Ascending aorta (tissue), 2 donors: ENCODE measurements around the gene MYH2. TPM values are rescaled to one million over a fixed set of nuclear protein-coding genes. Genes with fewer than 3 reads are reported as not detected.

Source experiments
- DNase-seq, 2 donors: peaks; one replicate each; pipeline ENCODE4 v3.0.0-alpha.2; 2019; ENCODE audit warnings: low spot score in 2 of 2
- H3K27ac ChIP-seq, 2 donors: fragments of 200-600 bp; sonication (generic); one replicate each; pipeline ENCODE4 v1.5.1; 2016 to 2017; ENCODE audit warnings: mild to moderate bottlenecking in 1 of 2
- H3K27me3 ChIP-seq: fragments of 200-600 bp; sonication (generic); one replicate; pipeline ENCODE4 v1.5.1; 2017
- H3K36me3 ChIP-seq, 2 donors: fragments of 200-600 bp; sonication (generic); one replicate each; pipeline ENCODE4 v1.5.1; 2016
- H3K4me1 ChIP-seq, 2 donors: fragments of 200-600 bp; sonication (generic); one replicate each; pipeline ENCODE4 v1.5.1; 2016 to 2017; ENCODE audit warnings: mild to moderate bottlenecking in 1 of 2
- H3K4me3 ChIP-seq, 2 donors: fragments of 200-600 bp; sonication (generic); one replicate each; pipeline ENCODE4 v1.5.1; 2016 to 2017; ENCODE audit warnings: mild to moderate bottlenecking in 1 of 2
- H3K9me3 ChIP-seq, 2 donors: fragments of 200-600 bp; sonication (generic); one replicate each; pipeline ENCODE4 v1.5.1; 2016
- CTCF ChIP-seq, 3 experiments: fragments of 200-600 bp in 2 of 3; fragments of 450-650 bp in 1 of 3; sonication (generic) in 2 of 3; IDR thresholded peaks; one replicate each; pipeline ENCODE4 v1.5.1; 2016 to 2019; ENCODE audit warnings: antibody characterized with exemption in 3 of 3, mild to moderate bottlenecking in 1 of 3, moderate library complexity in 1 of 3
- intact Hi-C: fragments of 100-400 bp; cut with DNase I; formaldehyde crosslinking; loops from one replicate; pipeline ENCODE4 v1.15.1; 2023
- total RNA-seq: library from RNA; depleted of rRNA; stranded (reverse); fragments of >200 nt; gene quantifications from one replicate; pipeline ENCODE4 v1.1.0, GENCODE V29; 2016

MYH2 gene
- not detected for total RNA-seq

DNA sequence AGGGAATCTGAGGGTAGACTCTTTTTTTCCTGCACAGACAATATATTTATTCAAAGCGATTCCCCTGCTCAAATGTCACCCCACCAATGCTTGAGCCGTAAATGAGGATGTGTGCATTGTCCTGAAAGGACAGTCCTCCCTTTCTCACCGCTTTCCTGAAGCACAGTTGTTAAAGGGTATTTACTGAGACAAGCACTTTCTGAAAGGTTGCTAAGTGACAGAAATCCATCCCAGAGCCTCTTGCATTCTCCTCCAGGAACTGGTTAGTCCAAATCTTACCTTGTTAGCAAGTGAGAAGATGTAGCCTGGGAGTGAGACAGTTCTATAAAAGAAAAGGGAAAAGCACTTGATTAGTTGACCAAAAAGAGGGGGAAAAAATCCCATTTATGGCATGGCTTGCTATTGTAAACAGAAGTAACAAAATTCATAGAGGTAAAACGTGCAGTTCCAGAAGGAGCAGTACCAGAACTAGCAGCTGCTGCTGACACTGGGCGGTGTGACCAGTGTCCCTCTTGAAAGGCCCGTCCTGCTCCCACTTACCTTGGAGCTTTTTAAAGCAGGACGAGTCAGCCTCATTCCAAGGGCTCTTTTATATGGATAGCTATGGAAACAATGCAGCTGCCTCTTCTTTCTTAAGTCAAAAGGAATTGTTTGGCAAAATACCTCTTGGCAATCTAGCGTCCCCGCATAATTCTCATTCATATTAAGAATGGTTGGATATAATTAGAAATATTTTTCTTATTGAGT, at the start of gene MYH2:
Gene MYH2, minus strand, starts transcription at position 563 of the 747 bp plus-strand sequence. CDS start 1,738 bp downstream, outside the sequence.
- H3K27me3 ChIP-seq: no peaks in the 10 kb centered on the region
- H3K4me3 ChIP-seq: no peak within 1 kb of the TSS
- intact Hi-C loops: no loop called here
- no peak for TF ChIP-seq CTCF (IDR thresholded peaks at IDR 0.05)
- no peaks in the 10 kb centered on the region for H3K4me1 ChIP-seq
- no peak for DNase-seq
- H3K9me3 ChIP-seq: no peaks in the 10 kb centered on the region
- no peaks in the 10 kb centered on the region for H3K36me3 ChIP-seq
- no peak within 1 kb of the TSS for H3K27ac ChIP-seq

GRCh38 chr17:10598621-10599020, 49.2 kb upstream of the MYH2 start:
- no peak for TF ChIP-seq CTCF (IDR thresholded peaks at IDR 0.05)
- Histone ChIP-seq H3K27me3 (no peaks in the 10 kb centered on the region), H3K36me3 (no peaks in the 10 kb centered on the region), H3K27ac (no peak overlapping the region), H3K9me3 (no peaks in the 10 kb centered on the region), H3K4me3 (no peak overlapping the region), H3K4me1 (no peaks in the 10 kb centered on the region)
- no peak for DNase-seq
- intact Hi-C loops: no loop called here

GRCh38 chr17:10589553-10590145, 40.2 kb upstream of the MYH2 start:
- H3K4me1 ChIP-seq: no peaks in the 10 kb centered on the region
- intact Hi-C loops: no loop called here

GRCh38 chr17:10585529-10585928, 36.1 kb upstream of the MYH2 start:
- Histone ChIP-seq H3K9me3 (no peaks in the 10 kb centered on the region), H3K27me3 (no peaks in the 10 kb centered on the region), H3K4me1 (no peaks in the 10 kb centered on the region), H3K4me3 (no peak overlapping the region), H3K27ac (no peak overlapping the region), H3K36me3 (no peaks in the 10 kb centered on the region)
- intact Hi-C loops: no loop called here
- no peak for DNase-seq
- TF ChIP-seq CTCF (IDR thresholded peaks at IDR 0.05): no peak

More at GRCh38 chr17:10589553-10590145, 40.2 kb upstream of the MYH2 start:
- H3K27ac ChIP-seq: no peak overlapping the region
- H3K27me3 ChIP-seq: no peaks in the 10 kb centered on the region
- H3K4me3 ChIP-seq: no peak overlapping the region
- DNase-seq: no peak
- TF ChIP-seq CTCF (IDR thresholded peaks at IDR 0.05): no peak
- no peaks in the 10 kb centered on the region for H3K9me3 ChIP-seq
- H3K36me3 ChIP-seq: no peaks in the 10 kb centered on the region

DNA sequence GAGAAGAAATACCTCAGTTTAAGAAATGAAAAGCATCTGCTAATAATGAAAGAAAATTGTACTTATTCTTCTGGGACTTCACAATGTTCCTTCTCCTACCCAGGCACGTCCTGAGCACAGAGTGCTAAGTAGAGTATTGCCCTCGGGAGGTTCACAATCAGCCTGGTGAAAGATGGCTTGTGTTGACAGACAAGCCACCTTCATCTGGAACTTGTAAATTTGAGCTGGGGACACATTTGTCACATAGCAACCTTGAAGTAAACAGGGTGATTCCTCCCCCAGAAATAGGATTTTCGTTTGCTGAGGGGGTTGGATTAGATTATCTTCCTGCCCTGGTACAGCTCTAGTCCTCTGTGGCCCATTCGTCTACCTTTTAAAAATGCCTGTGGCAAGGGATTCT, 34.4 kb upstream of the MYH2 start:
- no peak for DNase-seq
- intact Hi-C loops: no loop called here
- Histone ChIP-seq H3K9me3 (no peaks in the 10 kb centered on the region), H3K4me3 (no peak overlapping the region), H3K27ac (no peak overlapping the region), H3K36me3 (no peaks in the 10 kb centered on the region), H3K4me1 (no peaks in the 10 kb centered on the region), H3K27me3 (no peaks in the 10 kb centered on the region)
- no peak for TF ChIP-seq CTCF (IDR thresholded peaks at IDR 0.05)
